GM19455 (cell line): ENCODE measurements around the gene LHX8.

Experiments used
- ATAC-seq: cut with Tn5 transposase; IDR thresholded peaks from one replicate; pipeline ENCODE4 v1.9.1; 2021; ENCODE audit not compliant: unreplicated experiment

The LHX8 gene

GRCh38 chr1:75203415-75204277 is 69.5 kb downstream of the LHX8 start:
- peak; percentile 91 for ATAC-seq

GRCh38 chr1:75208862-75209261 is 74.7 kb downstream of the LHX8 start:
- no peak for ATAC-seq
